DOHH2 (cell line): ENCODE measurements around the gene GARIN6.

Experiments used
- EZH2phosphoT487 ChIP-seq: fragments of 200-600 bp; sonication (generic); IDR thresholded peaks from 2 replicates; pipeline ENCODE4 v1.6.1; 2017; ENCODE audit warnings: borderline replicate concordance, mild to moderate bottlenecking, antibody characterized with exemption, low read length, moderate library complexity, mixed read lengths
- TF ChIP-seq, protein P1 (sequence below): fragments of 200-600 bp; sonication (generic); IDR thresholded peaks from one replicate; pipeline ENCODE4 v1.5.1; 2014; ENCODE audit warnings: antibody characterized with exemption, mild to moderate bottlenecking, low read depth, low read length; ENCODE audit not compliant: poor library complexity, severe bottlenecking

GRCh38 chr12:99644629-99645028 lies 2.9 kb upstream of the GARIN6 start:
- TF ChIP-seq, protein P1, sequence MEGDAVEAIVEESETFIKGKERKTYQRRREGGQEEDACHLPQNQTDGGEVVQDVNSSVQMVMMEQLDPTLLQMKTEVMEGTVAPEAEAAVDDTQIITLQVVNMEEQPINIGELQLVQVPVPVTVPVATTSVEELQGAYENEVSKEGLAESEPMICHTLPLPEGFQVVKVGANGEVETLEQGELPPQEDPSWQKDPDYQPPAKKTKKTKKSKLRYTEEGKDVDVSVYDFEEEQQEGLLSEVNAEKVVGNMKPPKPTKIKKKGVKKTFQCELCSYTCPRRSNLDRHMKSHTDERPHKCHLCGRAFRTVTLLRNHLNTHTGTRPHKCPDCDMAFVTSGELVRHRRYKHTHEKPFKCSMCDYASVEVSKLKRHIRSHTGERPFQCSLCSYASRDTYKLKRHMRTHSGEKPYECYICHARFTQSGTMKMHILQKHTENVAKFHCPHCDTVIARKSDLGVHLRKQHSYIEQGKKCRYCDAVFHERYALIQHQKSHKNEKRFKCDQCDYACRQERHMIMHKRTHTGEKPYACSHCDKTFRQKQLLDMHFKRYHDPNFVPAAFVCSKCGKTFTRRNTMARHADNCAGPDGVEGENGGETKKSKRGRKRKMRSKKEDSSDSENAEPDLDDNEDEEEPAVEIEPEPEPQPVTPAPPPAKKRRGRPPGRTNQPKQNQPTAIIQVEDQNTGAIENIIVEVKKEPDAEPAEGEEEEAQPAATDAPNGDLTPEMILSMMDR = no peak
- TF ChIP-seq EZH2phosphoT487 = no peak
